HepG2 (cell line): ENCODE data around the gene CSNK2A1. TPM values are rescaled to one million over a fixed set of nuclear protein-coding genes. Genes with fewer than 3 reads are reported as not detected.

Experiments
- ARNT ChIP-seq: fragments of 450-650 bp; IDR thresholded peaks from 2 replicates; pipeline ENCODE4 v1.6.1; 2017
- ARNT2 ChIP-seq: sonication (generic); formaldehyde crosslinking; IDR thresholded peaks from 2 replicates; pipeline ENCODE4 v1.8.0; 2022; ENCODE audit warnings: mild to moderate bottlenecking, low read depth, missing genetic modification reagents, moderate library complexity
- CREB3 ChIP-seq: sonication (generic); formaldehyde crosslinking; IDR thresholded peaks from 2 replicates; pipeline ENCODE4 v1.5.0; 2020; ENCODE audit warnings: missing genetic modification reagents
- FOXO1 ChIP-seq: sonication (generic); formaldehyde crosslinking; IDR thresholded peaks from 2 replicates; pipeline ENCODE4 v1.4.0; 2020; ENCODE audit warnings: missing genetic modification reagents
- GMEB2 ChIP-seq: IDR thresholded peaks from 2 replicates; pipeline ENCODE4 v1.6.1; 2016; ENCODE audit warnings: missing biosample characterization, missing genetic modification reagents, low read depth
- IKZF4 ChIP-seq: sonication (generic); formaldehyde crosslinking; IDR thresholded peaks from 2 replicates; pipeline ENCODE4 v1.5.1; 2020; ENCODE audit warnings: borderline replicate concordance, mild to moderate bottlenecking, low read depth, missing genetic modification reagents; ENCODE audit errors: not compliant biosample characterization
- IRF1 ChIP-seq: sonication (generic); formaldehyde crosslinking; IDR thresholded peaks from 2 replicates; pipeline ENCODE4 v1.4.0; 2020; ENCODE audit warnings: low read depth, mild to moderate bottlenecking, missing genetic modification reagents
- KDM1A ChIP-seq: IDR thresholded peaks from 2 replicates; pipeline ENCODE4 v1.6.1; 2016; ENCODE audit warnings: missing compliant biosample characterization
- KLF15 ChIP-seq: sonication (generic); formaldehyde crosslinking; IDR thresholded peaks from 2 replicates; pipeline ENCODE4 v1.8.1; 2023; ENCODE audit warnings: borderline replicate concordance, mild to moderate bottlenecking, inconsistent platforms, missing genetic modification reagents, mixed read lengths
- KLF9 ChIP-seq: IDR thresholded peaks from 2 replicates; pipeline ENCODE4 v1.6.1; 2016; ENCODE audit warnings: low read depth
- PHF8 ChIP-seq: sonication (generic); formaldehyde crosslinking; IDR thresholded peaks from 2 replicates; pipeline ENCODE4 v1.5.0; 2020; ENCODE audit warnings: missing genetic modification reagents
- POGZ ChIP-seq: sonication (generic); formaldehyde crosslinking; IDR thresholded peaks from 2 replicates; pipeline ENCODE4 v1.4.0; 2020; ENCODE audit warnings: mild to moderate bottlenecking, missing genetic modification reagents
- RFX3 ChIP-seq: IDR thresholded peaks from 2 replicates; pipeline ENCODE4 v1.6.1; 2016; ENCODE audit warnings: missing biosample characterization, missing genetic modification reagents
- SMYD3 ChIP-seq: sonication (generic); formaldehyde crosslinking; IDR thresholded peaks from 2 replicates; pipeline ENCODE4 v1.8.1; 2023; ENCODE audit warnings: mild to moderate bottlenecking, missing genetic modification reagents
- TAF15 ChIP-seq: fragments of 200-400 bp; formaldehyde crosslinking; IDR thresholded peaks from one replicate; pipeline ENCODE4 v1.6.1; 2018; ENCODE audit warnings: mild to moderate bottlenecking, low read depth, low read length; ENCODE audit not compliant: poor library complexity, severe bottlenecking
- TOE1 ChIP-seq: sonication (generic); formaldehyde crosslinking; IDR thresholded peaks from 2 replicates; pipeline ENCODE4 v1.4.0; 2020; ENCODE audit warnings: mild to moderate bottlenecking, missing genetic modification reagents
- TRAFD1 ChIP-seq: sonication (generic); formaldehyde crosslinking; IDR thresholded peaks from 2 replicates; pipeline ENCODE4 v1.5.1; 2020; ENCODE audit warnings: missing genetic modification reagents, mild to moderate bottlenecking, borderline replicate concordance
- ZNF17 ChIP-seq: sonication (generic); formaldehyde crosslinking; IDR thresholded peaks from 2 replicates; pipeline ENCODE4 v1.5.0; 2020; ENCODE audit warnings: mild to moderate bottlenecking, missing genetic modification reagents
- ZNF335 ChIP-seq: sonication (generic); formaldehyde crosslinking; IDR thresholded peaks from 2 replicates; pipeline ENCODE4 v1.4.0; 2020; ENCODE audit warnings: missing genetic modification reagents
- ZNF451 ChIP-seq: sonication (generic); formaldehyde crosslinking; IDR thresholded peaks from 2 replicates; pipeline ENCODE4 v1.5.0; 2020; ENCODE audit warnings: mild to moderate bottlenecking, missing genetic modification reagents
- ZNF543 ChIP-seq: sonication (generic); formaldehyde crosslinking; IDR thresholded peaks from 2 replicates; pipeline ENCODE4 v1.4.0; 2020; ENCODE audit warnings: mild to moderate bottlenecking, missing genetic modification reagents
- ZNF597 ChIP-seq: sonication (generic); formaldehyde crosslinking; IDR thresholded peaks from 2 replicates; pipeline ENCODE4 v1.5.0; 2020; ENCODE audit warnings: missing genetic modification reagents
- ZNF761 ChIP-seq: sonication (generic); formaldehyde crosslinking; conservative IDR thresholded peaks from 2 replicates; pipeline ENCODE4 v1.4.0; 2020; ENCODE audit warnings: mild to moderate bottlenecking, missing genetic modification reagents
- ZNF766 ChIP-seq: sonication (generic); formaldehyde crosslinking; IDR thresholded peaks from 2 replicates; pipeline ENCODE4 v1.5.0; 2020; ENCODE audit warnings: missing genetic modification reagents, borderline replicate concordance
- polyA plus RNA-seq, 8 experiments: library from polyadenylated mRNA; depleted of rRNA in 3 of 8; stranded (reverse) in 7 of 8; unstranded in 1 of 8; fragments of >200 nt; fragmentation: Illumina TruSeq in 4 of 8; extraction: Trizol in 4 of 8; gene quantifications; 2 replicates each; pipeline versions ENCODE4 v1.2.1 to v1.2.3, GENCODE V29; 2011 to 2016; ENCODE audit warnings: low read depth in 4 of 8, missing spikeins in 1 of 8, mixed read lengths in 1 of 8; ENCODE audit not compliant: insufficient read depth in 1 of 8
- total RNA-seq, 5 experiments: library from RNA; depleted of rRNA; stranded (reverse); fragments of >200 nt; fragmentation: Illumina TruSeq; extraction: Trizol; gene quantifications; 2 replicates each; pipeline ENCODE4 v1.2.3, GENCODE V29; 2016; ENCODE audit warnings: low read depth in 1 of 5

Gene CSNK2A1
- total and polyA plus RNA-seq, 2 of the 13 experiments (the other 11 are each of a cell fraction or from before 2014, with no cell fraction given) = 153 to 231 TPM

- TF ChIP-seq RFX3 (0 out of 2 replicates have a peak, but pooled peaks have one; percentile 25), GMEB2 (no peak), FOXO1 (peak; percentile 44; the same call in 1 of the 2 replicates), ZNF335 (CRISPR knock-in tag) (peak; percentile 67; the same call in 1 of the 2 replicates), KDM1A (no peak), ARNT2 (CRISPR knock-in tag) (no peak; the same call in 1 of the 2 replicates), ARNT (no peak), IRF1 (CRISPR knock-in tag) (no peak), KLF9 (CRISPR knock-in tag) (no peak), TRAFD1 (CRISPR knock-in tag) (no peak), SMYD3 (CRISPR knock-in tag) (no peak), TOE1 (CRISPR knock-in tag) (no peak), ZNF451 (CRISPR knock-in tag) (no peak), KLF15 (no peak), POGZ (CRISPR knock-in tag) (no peak), TAF15 (no peak), IKZF4 (CRISPR knock-in tag) (no peak), ZNF597 (CRISPR knock-in tag) (no peak), ZNF17 (CRISPR knock-in tag) (no peak), CREB3 (CRISPR knock-in tag) (no peak), PHF8 (CRISPR knock-in tag) (0 out of 2 replicates have a peak, but pooled peaks have one; percentile 18), ZNF766 (CRISPR knock-in tag) (no peak), ZNF543 (CRISPR knock-in tag) (no peak), ZNF761 (no peak)
Measured at GRCh38 chr20:561437-562231, 18.0 kb upstream of the CSNK2A1 start (continued).
